NCI-H1694 treated with DMSO at 0.1 percent for 48 hours (cell line): Measurements from ENCODE around the gene KCTD21.
"Not testable (repeated sequence)": the region's sequence is repeated elsewhere in the genome, so short reads cannot be mapped to it uniquely, and the experiment has no call there.

Experiments
- DNase-seq: peaks from one replicate; lab custom pipeline; 2025; lab: John Stamatoyannopoulos, UW

The KCTD21 gene

GRCh38 chr11:78188286-78189173 lies at the start of gene KCTD21, which contains the start of gene USP35:
Gene KCTD21 (minus strand): TSS chr11:78188626. CDS start chr11:78174554, 14,072 bp downstream.
Gene USP35 (plus strand): TSS chr11:78188919. CDS start chr11:78196246, 7,327 bp downstream.
- DNase-seq = peak; percentile 84

- no peak for DNase-seq
Observed at GRCh38 chr11:78237293-78238046, 49.0 kb upstream of the KCTD21 start.

- no peak for DNase-seq
Observed at GRCh38 chr11:78234006-78234405, 45.6 kb upstream of the KCTD21 start.

- not testable (repeated sequence) for DNase-seq
Observed at GRCh38 chr11:78233046-78233445, 44.6 kb upstream of the KCTD21 start.

GRCh38 chr11:78231962-78232501 lies 43.6 kb upstream of the KCTD21 start:
- DNase-seq = no peak

GRCh38 chr11:78230161-78230877 lies 41.9 kb upstream of the KCTD21 start:
- no peak for DNase-seq

GRCh38 chr11:78229106-78229505 lies 40.7 kb upstream of the KCTD21 start:
- DNase-seq = no peak

GRCh38 chr11:78228467-78228866 lies 40.0 kb upstream of the KCTD21 start:
- DNase-seq = peak; percentile 20

- DNase-seq = no peak
Observed at GRCh38 chr11:78227921-78228320, 39.5 kb upstream of the KCTD21 start.

- DNase-seq = no peak
Observed at GRCh38 chr11:78226684-78227680, 38.6 kb upstream of the KCTD21 start.

- DNase-seq = no peak
Observed at GRCh38 chr11:78224906-78225420, 36.5 kb upstream of the KCTD21 start.

GRCh38 chr11:78224506-78224905 lies 36.1 kb upstream of the KCTD21 start:
- DNase-seq = no peak

GRCh38 chr11:78223320-78223954 lies 35.0 kb upstream of the KCTD21 start:
- no peak for DNase-seq

- DNase-seq = not testable (repeated sequence)
Observed at GRCh38 chr11:78222726-78223125, 34.3 kb upstream of the KCTD21 start.

- DNase-seq = no peak
Observed at GRCh38 chr11:78221396-78222315, 33.2 kb upstream of the KCTD21 start.

- DNase-seq = no peak
Observed at GRCh38 chr11:78220218-78221157, 32.1 kb upstream of the KCTD21 start.

- no peak for DNase-seq
Observed at GRCh38 chr11:78219493-78220217, 31.2 kb upstream of the KCTD21 start.
